ENCODE results near the gene CTBP1. TPM values are rescaled to one million over a fixed set of nuclear protein-coding genes. Genes with fewer than 3 reads are reported as not detected.

Gene CTBP1
- total and polyA plus RNA-seq, 2 of the 8 experiments (the other 6 are each of a cell fraction or from before 2014, with no cell fraction given): 128 to 185 TPM

DNA sequence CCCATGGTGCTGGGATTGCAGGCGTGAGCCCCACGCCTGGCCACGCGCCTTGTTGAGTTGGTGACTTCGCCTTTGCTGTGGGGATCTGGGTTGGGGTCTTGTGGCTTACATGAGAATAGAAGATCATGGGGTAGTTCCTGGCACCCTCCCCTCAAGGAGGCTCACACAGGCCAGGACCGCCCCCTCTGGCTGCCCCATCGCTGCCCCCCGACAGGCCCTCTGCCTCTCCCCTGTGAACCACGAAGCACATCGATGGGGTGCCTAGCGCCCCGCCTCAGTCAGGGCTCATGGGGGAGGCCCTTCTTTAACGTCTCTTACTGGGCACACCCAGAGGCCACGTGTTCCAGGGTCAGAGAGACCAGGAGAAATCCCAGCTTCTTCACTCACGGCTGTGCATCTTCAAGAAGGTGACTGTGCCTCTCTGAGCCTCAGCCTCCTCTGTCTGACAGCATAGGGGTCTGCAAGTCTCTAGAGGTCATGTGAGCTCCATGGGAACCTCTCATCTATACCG, 53.0 kb downstream of the CTBP1 start (continued):
- no peak for TF ChIP-seq EP300 (IDR thresholded peaks at IDR 0.05; ENCODE audit: borderline replicate concordance in 1 of 2, low read depth in 2 of 2, low read length in 2 of 2)
- no peak for TF ChIP-seq EZH2 (IDR thresholded peaks at IDR 0.05; ENCODE audit: low read depth, low read length, severe bottlenecking)
- TF ChIP-seq NRF1 (IDR thresholded peaks at IDR 0.05; ENCODE audit: low read depth, low read length): no peak
- no peak for TF ChIP-seq HDAC2 (IDR thresholded peaks at IDR 0.05; ENCODE audit: borderline replicate concordance in 1 of 2, low read depth in 2 of 2, low read length in 2 of 2)
- TF ChIP-seq, protein P1, sequence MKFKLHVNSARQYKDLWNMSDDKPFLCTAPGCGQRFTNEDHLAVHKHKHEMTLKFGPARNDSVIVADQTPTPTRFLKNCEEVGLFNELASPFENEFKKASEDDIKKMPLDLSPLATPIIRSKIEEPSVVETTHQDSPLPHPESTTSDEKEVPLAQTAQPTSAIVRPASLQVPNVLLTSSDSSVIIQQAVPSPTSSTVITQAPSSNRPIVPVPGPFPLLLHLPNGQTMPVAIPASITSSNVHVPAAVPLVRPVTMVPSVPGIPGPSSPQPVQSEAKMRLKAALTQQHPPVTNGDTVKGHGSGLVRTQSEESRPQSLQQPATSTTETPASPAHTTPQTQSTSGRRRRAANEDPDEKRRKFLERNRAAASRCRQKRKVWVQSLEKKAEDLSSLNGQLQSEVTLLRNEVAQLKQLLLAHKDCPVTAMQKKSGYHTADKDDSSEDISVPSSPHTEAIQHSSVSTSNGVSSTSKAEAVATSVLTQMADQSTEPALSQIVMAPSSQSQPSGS (IDR thresholded peaks at IDR 0.05; ENCODE audit: low read length): no peak
- TF ChIP-seq, protein P2, sequence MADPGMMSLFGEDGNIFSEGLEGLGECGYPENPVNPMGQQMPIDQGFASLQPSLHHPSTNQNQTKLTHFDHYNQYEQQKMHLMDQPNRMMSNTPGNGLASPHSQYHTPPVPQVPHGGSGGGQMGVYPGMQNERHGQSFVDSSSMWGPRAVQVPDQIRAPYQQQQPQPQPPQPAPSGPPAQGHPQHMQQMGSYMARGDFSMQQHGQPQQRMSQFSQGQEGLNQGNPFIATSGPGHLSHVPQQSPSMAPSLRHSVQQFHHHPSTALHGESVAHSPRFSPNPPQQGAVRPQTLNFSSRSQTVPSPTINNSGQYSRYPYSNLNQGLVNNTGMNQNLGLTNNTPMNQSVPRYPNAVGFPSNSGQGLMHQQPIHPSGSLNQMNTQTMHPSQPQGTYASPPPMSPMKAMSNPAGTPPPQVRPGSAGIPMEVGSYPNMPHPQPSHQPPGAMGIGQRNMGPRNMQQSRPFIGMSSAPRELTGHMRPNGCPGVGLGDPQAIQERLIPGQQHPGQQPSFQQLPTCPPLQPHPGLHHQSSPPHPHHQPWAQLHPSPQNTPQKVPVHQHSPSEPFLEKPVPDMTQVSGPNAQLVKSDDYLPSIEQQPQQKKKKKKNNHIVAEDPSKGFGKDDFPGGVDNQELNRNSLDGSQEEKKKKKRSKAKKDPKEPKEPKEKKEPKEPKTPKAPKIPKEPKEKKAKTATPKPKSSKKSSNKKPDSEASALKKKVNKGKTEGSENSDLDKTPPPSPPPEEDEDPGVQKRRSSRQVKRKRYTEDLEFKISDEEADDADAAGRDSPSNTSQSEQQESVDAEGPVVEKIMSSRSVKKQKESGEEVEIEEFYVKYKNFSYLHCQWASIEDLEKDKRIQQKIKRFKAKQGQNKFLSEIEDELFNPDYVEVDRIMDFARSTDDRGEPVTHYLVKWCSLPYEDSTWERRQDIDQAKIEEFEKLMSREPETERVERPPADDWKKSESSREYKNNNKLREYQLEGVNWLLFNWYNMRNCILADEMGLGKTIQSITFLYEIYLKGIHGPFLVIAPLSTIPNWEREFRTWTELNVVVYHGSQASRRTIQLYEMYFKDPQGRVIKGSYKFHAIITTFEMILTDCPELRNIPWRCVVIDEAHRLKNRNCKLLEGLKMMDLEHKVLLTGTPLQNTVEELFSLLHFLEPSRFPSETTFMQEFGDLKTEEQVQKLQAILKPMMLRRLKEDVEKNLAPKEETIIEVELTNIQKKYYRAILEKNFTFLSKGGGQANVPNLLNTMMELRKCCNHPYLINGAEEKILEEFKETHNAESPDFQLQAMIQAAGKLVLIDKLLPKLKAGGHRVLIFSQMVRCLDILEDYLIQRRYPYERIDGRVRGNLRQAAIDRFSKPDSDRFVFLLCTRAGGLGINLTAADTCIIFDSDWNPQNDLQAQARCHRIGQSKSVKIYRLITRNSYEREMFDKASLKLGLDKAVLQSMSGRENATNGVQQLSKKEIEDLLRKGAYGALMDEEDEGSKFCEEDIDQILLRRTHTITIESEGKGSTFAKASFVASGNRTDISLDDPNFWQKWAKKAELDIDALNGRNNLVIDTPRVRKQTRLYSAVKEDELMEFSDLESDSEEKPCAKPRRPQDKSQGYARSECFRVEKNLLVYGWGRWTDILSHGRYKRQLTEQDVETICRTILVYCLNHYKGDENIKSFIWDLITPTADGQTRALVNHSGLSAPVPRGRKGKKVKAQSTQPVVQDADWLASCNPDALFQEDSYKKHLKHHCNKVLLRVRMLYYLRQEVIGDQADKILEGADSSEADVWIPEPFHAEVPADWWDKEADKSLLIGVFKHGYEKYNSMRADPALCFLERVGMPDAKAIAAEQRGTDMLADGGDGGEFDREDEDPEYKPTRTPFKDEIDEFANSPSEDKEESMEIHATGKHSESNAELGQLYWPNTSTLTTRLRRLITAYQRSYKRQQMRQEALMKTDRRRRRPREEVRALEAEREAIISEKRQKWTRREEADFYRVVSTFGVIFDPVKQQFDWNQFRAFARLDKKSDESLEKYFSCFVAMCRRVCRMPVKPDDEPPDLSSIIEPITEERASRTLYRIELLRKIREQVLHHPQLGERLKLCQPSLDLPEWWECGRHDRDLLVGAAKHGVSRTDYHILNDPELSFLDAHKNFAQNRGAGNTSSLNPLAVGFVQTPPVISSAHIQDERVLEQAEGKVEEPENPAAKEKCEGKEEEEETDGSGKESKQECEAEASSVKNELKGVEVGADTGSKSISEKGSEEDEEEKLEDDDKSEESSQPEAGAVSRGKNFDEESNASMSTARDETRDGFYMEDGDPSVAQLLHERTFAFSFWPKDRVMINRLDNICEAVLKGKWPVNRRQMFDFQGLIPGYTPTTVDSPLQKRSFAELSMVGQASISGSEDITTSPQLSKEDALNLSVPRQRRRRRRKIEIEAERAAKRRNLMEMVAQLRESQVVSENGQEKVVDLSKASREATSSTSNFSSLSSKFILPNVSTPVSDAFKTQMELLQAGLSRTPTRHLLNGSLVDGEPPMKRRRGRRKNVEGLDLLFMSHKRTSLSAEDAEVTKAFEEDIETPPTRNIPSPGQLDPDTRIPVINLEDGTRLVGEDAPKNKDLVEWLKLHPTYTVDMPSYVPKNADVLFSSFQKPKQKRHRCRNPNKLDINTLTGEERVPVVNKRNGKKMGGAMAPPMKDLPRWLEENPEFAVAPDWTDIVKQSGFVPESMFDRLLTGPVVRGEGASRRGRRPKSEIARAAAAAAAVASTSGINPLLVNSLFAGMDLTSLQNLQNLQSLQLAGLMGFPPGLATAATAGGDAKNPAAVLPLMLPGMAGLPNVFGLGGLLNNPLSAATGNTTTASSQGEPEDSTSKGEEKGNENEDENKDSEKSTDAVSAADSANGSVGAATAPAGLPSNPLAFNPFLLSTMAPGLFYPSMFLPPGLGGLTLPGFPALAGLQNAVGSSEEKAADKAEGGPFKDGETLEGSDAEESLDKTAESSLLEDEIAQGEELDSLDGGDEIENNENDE (IDR thresholded peaks at IDR 0.05; ENCODE audit: insufficient replicate concordance, low read length): no peak
